ENCODE measurements around the gene PLAU. TPM values are rescaled to one million over a fixed set of nuclear protein-coding genes. Genes with fewer than 3 reads are reported as not detected.

The PLAU gene
- total and polyA plus RNA-seq, 2 of the 13 experiments (the other 11 are each of a cell fraction or from before 2014, with no cell fraction given) = 0.45 to 11.2 TPM

- Histone ChIP-seq H3K27ac (ENCODE audit: extremely low read length, insufficient read depth, low read length) (no peak overlapping the region), H3K9ac (ENCODE audit: insufficient read depth, low read depth, low read length) (no peak overlapping the region), H3K79me2 (ENCODE audit: insufficient read depth, low read length) (no peaks in the 10 kb centered on the region), H2AFZ (ENCODE audit: low read length) (no peak overlapping the region), H3K4me2 (ENCODE audit: low read depth, low read length) (no peak overlapping the region), H3K27me3 (ENCODE audit: control insufficient read depth in 1 of 2, insufficient read depth in 2 of 2, low read length in 2 of 2) (peaks cover 4 to 14% of the 10 kb centered on the region in 2 experiments; a peak in 4 of 5 replicates), H3K4me3 (replicated peaks in 1 of 3; ENCODE audit: insufficient read depth in 1 of 3, low read depth in 2 of 3, low read length in 3 of 3) (no peak overlapping the region), H3K9me3 (ENCODE audit: low read length) (no peaks in the 10 kb centered on the region), H3K4me1 (ENCODE audit: insufficient read depth, low read length) (peaks cover 28% of the 10 kb centered on the region), H3K36me3 (replicated peaks in 1 of 2; ENCODE audit: control insufficient read depth in 1 of 2, insufficient read depth in 2 of 2, low read length in 2 of 2) (no peaks in the 10 kb centered on the region), H4K20me1 (ENCODE audit: insufficient read depth, low read length) (no peaks in the 10 kb centered on the region)
- CTCF ChIA-PET (ENCODE audit: low intra/inter-chr PET ratio, low total read pairs) = no interaction called here
- WGBS (ENCODE audit: low lambda C conversion rate) = 50% methylated on average over 4 of the region's 5 CpGs
- no peak for FAIRE-seq
- ATAC-seq = no peak
- intact Hi-C loops (cut with micrococcal nuclease; ENCODE audit: unreplicated experiment) = no loop called here
- in situ Hi-C loops (cut with HindIII; ENCODE audit: extremely low pct_ligation_motif_present, low pct_unique_long_range_greater_than_20kb) = loop anchor here (5.0 kb wide), 2 partner anchors 49 to 194 kb away; no protein-coding TSS in a partner anchor
- POLR2A ChIA-PET = no interaction called here
- DNase-seq (ENCODE audit: low spot score) = no peak
- no TSS peak for BruUV-seq (replicated peaks)
- TF ChIP-seq ZNF282 (IDR thresholded peaks at IDR 0.05; ENCODE audit: partially characterized antibody) = no peak
- TF ChIP-seq ZNF747 (CRISPR knock-in tag; IDR thresholded peaks at IDR 0.05; ENCODE audit: borderline replicate concordance) = no peak
- no peak for TF ChIP-seq DNMT3B (CRISPR knock-in tag; conservative IDR thresholded peaks at IDR 0.05)
- no peak for TF ChIP-seq ZNF512B (CRISPR knock-in tag; IDR thresholded peaks at IDR 0.05; ENCODE audit: borderline replicate concordance)
- TF ChIP-seq ELF3 (CRISPR knock-in tag; IDR thresholded peaks at IDR 0.05) = no peak
- TF ChIP-seq ZNF891 (CRISPR knock-in tag; IDR thresholded peaks at IDR 0.05) = no peak
- TF ChIP-seq SSRP1 (CRISPR knock-in tag; IDR thresholded peaks at IDR 0.05) = no peak
- no peak for TF ChIP-seq TFDP2 (CRISPR knock-in tag; IDR thresholded peaks at IDR 0.05)
- no peak for TF ChIP-seq ZNF407 (CRISPR knock-in tag; IDR thresholded peaks at IDR 0.05; ENCODE audit: not compliant biosample characterization)
- no peak for TF ChIP-seq ZNF800 (CRISPR knock-in tag; IDR thresholded peaks at IDR 0.05)
- no peak for TF ChIP-seq CHD2 (IDR thresholded peaks at IDR 0.05; ENCODE audit: low read depth, low read length)
Measured at GRCh38 chr10:73888514-73888913, 22.4 kb upstream of the PLAU start.
